Measurements from ENCODE around the gene CDKN1C. TPM values are rescaled to one million over a fixed set of nuclear protein-coding genes. Genes with fewer than 3 reads are reported as not detected.

Gene CDKN1C
- total and polyA plus RNA-seq, 4 donors: 37.3 to 107 (median 58.6) TPM

DNA sequence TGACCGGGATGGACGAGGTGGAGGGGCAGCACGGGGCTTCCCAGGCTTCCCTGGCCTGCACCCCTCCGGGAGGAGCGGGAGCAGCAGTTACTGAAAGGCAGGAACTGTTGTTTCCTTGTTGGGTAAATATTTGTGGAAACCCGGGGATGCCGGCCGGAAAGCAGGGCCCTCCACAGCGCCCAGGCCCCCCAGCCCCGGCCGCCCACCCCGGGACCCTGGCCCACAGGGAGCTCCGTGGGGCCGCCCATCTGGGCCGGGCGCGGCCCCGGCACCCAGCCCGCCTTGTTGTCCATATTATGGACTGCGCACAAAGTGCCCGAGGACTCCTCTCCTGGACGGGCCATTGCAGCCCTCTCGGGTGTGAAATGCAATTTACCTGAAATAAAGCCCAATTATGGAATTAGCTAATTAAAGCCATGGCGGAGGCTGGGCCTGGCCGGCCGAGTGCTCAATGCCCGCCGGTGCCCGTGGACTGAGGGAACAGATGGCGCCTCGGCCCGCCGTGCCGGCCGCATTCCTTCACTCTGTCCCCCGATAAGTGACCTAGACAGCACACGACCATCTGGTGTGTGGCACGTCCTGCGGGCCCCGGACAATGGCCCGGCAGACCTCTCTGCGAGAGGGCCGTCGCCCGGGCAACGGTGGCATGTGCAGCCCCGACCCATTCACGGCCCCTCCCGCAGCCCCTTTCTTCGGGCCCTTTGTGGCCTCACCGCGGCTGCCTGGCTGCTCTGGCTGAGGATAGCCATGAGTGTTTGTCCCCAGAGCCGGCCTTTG, 35.4 kb downstream of the CDKN1C start:
- Histone ChIP-seq H3K27ac (ENCODE audit: low read depth, low read length) (no peak overlapping the region), H3K9me3 (ENCODE audit: control insufficient read depth, insufficient read depth, low read length) (no peaks in the 10 kb centered on the region), H3K4me1 (ENCODE audit: control insufficient read depth, insufficient read depth, low read length) (peaks cover 46% of the 10 kb centered on the region), H3K4me3 (ENCODE audit: low read depth, low read length) (no peak overlapping the region), H3K36me3 (ENCODE audit: control insufficient read depth, insufficient read depth, low read length) (peaks cover 2% of the 10 kb centered on the region), H3K27me3 (ENCODE audit: control insufficient read depth, insufficient read depth, low read length) (peaks cover 4% of the 10 kb centered on the region)
- 27% methylated on average over 52 of the region's 53 CpGs for WGBS (ENCODE audit: insufficient coverage)
- DNase-seq (ENCODE audit: low read depth in 4 of 6, low spot score in 6 of 6): peak in 2 of 6 donors; percentile 57 to 68

DNA sequence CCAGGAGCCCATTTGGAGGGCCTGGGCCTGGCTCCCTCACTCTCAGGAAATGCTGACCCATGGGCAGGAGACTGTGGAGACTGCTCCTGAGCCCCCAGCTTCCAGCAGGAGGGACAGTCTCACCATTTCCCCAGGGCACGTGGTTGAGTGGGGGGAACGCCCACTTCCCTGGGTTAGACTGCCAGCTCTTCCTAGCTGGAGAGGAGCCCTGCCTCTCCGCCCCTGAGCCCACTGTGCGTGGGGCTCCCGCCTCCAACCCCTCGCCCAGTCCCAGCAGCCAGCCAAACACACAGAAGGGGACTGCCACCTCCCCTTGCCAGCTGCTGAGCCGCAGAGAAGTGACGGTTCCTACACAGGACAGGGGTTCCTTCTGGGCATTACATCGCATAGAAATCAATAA, 37.1 kb downstream of the CDKN1C start:
- peaks cover 56% of the 10 kb centered on the region for H3K4me1 ChIP-seq (ENCODE audit: control insufficient read depth, insufficient read depth, low read length)
- peaks cover 2% of the 10 kb centered on the region for H3K36me3 ChIP-seq (ENCODE audit: control insufficient read depth, insufficient read depth, low read length)
- no peak overlapping the region for H3K4me3 ChIP-seq (ENCODE audit: low read depth, low read length)
- H3K27me3 ChIP-seq (ENCODE audit: control insufficient read depth, insufficient read depth, low read length): peaks cover 4% of the 10 kb centered on the region
- H3K27ac ChIP-seq (ENCODE audit: low read depth, low read length): no peak overlapping the region
- WGBS (ENCODE audit: insufficient coverage): 57% methylated on average over 6 of the region's 9 CpGs
- no peak for DNase-seq (ENCODE audit: low read depth in 4 of 6, low spot score in 6 of 6)
- no peaks in the 10 kb centered on the region for H3K9me3 ChIP-seq (ENCODE audit: control insufficient read depth, insufficient read depth, low read length)

- Histone ChIP-seq H3K4me3 (ENCODE audit: low read depth, low read length) (no peak overlapping the region), H3K9me3 (ENCODE audit: control insufficient read depth, insufficient read depth, low read length) (no peaks in the 10 kb centered on the region), H3K27me3 (ENCODE audit: control insufficient read depth, insufficient read depth, low read length) (peaks cover 2% of the 10 kb centered on the region), H3K4me1 (ENCODE audit: control insufficient read depth, insufficient read depth, low read length) (peaks cover 62% of the 10 kb centered on the region), H3K36me3 (ENCODE audit: control insufficient read depth, insufficient read depth, low read length) (peaks cover 2% of the 10 kb centered on the region), H3K27ac (ENCODE audit: low read depth, low read length) (no peak overlapping the region)
- whole genome bisulfite sequencing (ENCODE audit: insufficient coverage): 74% methylated on average over 16 of the region's 21 CpGs
- DNase-seq (ENCODE audit: low read depth in 4 of 6, low spot score in 6 of 6): no peak
These were observed 38.0 kb downstream of the CDKN1C start for GRCh38 chr11:2847561-2847960.

DNA sequence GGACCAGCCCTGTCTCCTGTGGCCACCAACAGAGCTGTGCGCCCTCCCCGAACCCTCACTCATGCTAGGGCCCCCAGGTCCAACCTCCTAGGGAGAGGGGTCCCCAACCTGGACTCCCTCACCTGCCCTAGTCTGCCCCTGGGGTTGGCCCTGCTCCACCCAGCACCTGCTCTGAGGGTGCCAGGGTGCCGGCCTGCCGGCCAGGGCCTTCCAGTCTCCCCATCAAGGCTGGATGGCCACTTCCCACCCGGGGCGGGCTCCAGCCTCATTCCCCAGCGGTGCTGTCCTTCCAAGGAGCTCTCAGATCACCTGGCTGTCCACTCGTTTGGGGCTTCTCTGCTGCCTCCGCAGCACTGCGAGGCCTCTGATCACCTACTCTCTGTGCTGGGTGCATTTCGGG, 39.1 kb downstream of the CDKN1C start:
- H3K4me1 ChIP-seq (ENCODE audit: control insufficient read depth, insufficient read depth, low read length): peaks cover 62% of the 10 kb centered on the region

DNA sequence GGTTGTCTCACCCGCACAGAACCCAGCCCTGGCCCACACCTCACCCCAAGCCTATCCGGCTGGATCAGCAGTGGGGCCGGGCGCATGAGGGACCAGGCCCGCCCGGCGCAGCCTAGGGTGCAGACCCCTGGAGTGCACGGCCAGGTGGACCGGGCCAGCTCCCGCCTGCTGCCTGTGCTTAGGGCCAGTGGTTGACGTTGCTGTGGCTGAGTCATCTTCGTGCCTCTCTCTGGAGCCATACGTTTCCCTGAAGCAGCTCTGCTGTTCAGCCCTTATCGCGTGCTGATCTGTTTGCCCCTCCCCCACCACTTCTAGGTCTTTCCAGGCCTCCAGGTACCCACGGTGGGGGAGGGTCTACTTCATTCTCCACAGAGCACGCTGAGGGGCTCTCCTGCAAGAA, 39.5 kb downstream of the CDKN1C start:
- no peaks in the 10 kb centered on the region for H3K9me3 ChIP-seq (ENCODE audit: control insufficient read depth, insufficient read depth, low read length)

More for the DNA sequence above, 39.1 kb downstream of the CDKN1C start:
- Histone ChIP-seq H3K4me3 (ENCODE audit: low read depth, low read length) (no peak overlapping the region), H3K36me3 (ENCODE audit: control insufficient read depth, insufficient read depth, low read length) (peaks cover 2% of the 10 kb centered on the region), H3K27ac (ENCODE audit: low read depth, low read length) (no peak overlapping the region), H3K9me3 (ENCODE audit: control insufficient read depth, insufficient read depth, low read length) (no peaks in the 10 kb centered on the region), H3K27me3 (ENCODE audit: control insufficient read depth, insufficient read depth, low read length) (peaks cover 2% of the 10 kb centered on the region)
- 95% methylated on average over 11 of the region's 11 CpGs for WGBS (ENCODE audit: insufficient coverage)
- no peak for DNase-seq (ENCODE audit: low read depth in 4 of 6, low spot score in 6 of 6)

DNA sequence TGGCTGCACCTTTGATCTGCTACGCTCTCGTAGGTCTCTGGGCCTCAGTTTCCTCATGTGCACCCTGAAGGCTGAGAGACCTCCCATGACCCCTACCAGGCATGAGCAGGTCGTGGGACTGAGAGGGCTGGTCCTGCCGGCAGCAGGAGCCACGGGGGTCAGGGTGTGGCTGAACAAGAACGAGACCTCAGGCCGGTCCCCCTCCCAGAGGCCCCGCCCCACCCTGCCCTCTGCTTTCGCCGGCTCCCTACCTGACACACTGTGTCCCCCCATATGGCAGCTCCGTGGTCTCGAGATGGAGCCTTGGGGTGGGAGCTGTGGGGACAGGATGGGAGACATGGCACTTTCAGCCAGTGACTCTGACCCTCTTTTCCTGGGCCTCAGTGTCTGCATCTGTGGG, 40.6 kb downstream of the CDKN1C start:
- H3K4me1 ChIP-seq (ENCODE audit: control insufficient read depth, insufficient read depth, low read length): peaks cover 47% of the 10 kb centered on the region
- WGBS (ENCODE audit: insufficient coverage): 72% methylated on average over 9 of the region's 12 CpGs
- no peaks in the 10 kb centered on the region for H3K9me3 ChIP-seq (ENCODE audit: control insufficient read depth, insufficient read depth, low read length)
- no peak overlapping the region for H3K4me3 ChIP-seq (ENCODE audit: low read depth, low read length)
- peaks cover 2% of the 10 kb centered on the region for H3K36me3 ChIP-seq (ENCODE audit: control insufficient read depth, insufficient read depth, low read length)
- peaks cover 2% of the 10 kb centered on the region for H3K27me3 ChIP-seq (ENCODE audit: control insufficient read depth, insufficient read depth, low read length)
- no peak overlapping the region for H3K27ac ChIP-seq (ENCODE audit: low read depth, low read length)
- no peak for DNase-seq (ENCODE audit: low read depth in 4 of 6, low spot score in 6 of 6)

More for the DNA sequence above, 39.5 kb downstream of the CDKN1C start:
- Histone ChIP-seq H3K27me3 (ENCODE audit: control insufficient read depth, insufficient read depth, low read length) (peaks cover 2% of the 10 kb centered on the region), H3K4me3 (ENCODE audit: low read depth, low read length) (no peak overlapping the region), H3K4me1 (ENCODE audit: control insufficient read depth, insufficient read depth, low read length) (peaks cover 57% of the 10 kb centered on the region), H3K27ac (ENCODE audit: low read depth, low read length) (no peak overlapping the region), H3K36me3 (ENCODE audit: control insufficient read depth, insufficient read depth, low read length) (peaks cover 2% of the 10 kb centered on the region)
- 79% methylated on average over 17 of the region's 17 CpGs for WGBS (ENCODE audit: insufficient coverage)
- no peak for DNase-seq (ENCODE audit: low read depth in 4 of 6, low spot score in 6 of 6)

- peaks cover 45% of the 10 kb centered on the region for H3K4me1 ChIP-seq (ENCODE audit: control insufficient read depth, insufficient read depth, low read length)
- WGBS (ENCODE audit: insufficient coverage): 76% methylated on average over 15 of the region's 19 CpGs
- H3K36me3 ChIP-seq (ENCODE audit: control insufficient read depth, insufficient read depth, low read length): peaks cover 2% of the 10 kb centered on the region
These were observed 41.3 kb downstream of the CDKN1C start for GRCh38 chr11:2844116-2844842.

DNA sequence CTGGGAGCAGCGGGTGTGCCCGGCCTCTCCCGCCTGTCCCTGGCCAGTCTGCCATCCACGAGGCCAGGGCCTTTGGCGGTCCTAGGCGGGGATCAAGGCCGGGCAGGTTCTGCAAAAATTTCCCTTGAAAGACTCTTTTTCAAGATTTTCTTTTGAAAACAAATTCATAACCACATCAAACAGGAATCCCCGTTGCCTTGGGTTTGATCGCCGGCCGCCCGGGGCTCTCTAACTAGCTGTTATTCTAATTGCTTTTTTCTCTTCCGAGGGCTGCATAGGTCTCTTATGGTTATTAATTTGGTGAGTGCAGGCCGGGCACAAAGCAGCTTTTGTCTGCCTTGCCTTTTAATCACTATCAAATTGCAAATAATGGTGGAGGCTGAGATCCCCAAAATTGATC, 42.0 kb downstream of the CDKN1C start:
- H3K27me3 ChIP-seq (ENCODE audit: control insufficient read depth, insufficient read depth, low read length): no peaks in the 10 kb centered on the region
- H3K9me3 ChIP-seq (ENCODE audit: control insufficient read depth, insufficient read depth, low read length): no peaks in the 10 kb centered on the region
- peaks cover 44% of the 10 kb centered on the region for H3K4me1 ChIP-seq (ENCODE audit: control insufficient read depth, insufficient read depth, low read length)
- no peak overlapping the region for H3K27ac ChIP-seq (ENCODE audit: low read depth, low read length)
- H3K36me3 ChIP-seq (ENCODE audit: control insufficient read depth, insufficient read depth, low read length): peaks cover 2% of the 10 kb centered on the region
- DNase-seq (ENCODE audit: low read depth in 4 of 6, low spot score in 6 of 6): peak in 1 of 6 donors; percentile 43
- H3K4me3 ChIP-seq (ENCODE audit: low read depth, low read length): no peak overlapping the region
- WGBS (ENCODE audit: insufficient coverage): 83% methylated on average over 6 of the region's 14 CpGs

More at GRCh38 chr11:2844116-2844842, 41.3 kb downstream of the CDKN1C start:
- Histone ChIP-seq H3K27me3 (ENCODE audit: control insufficient read depth, insufficient read depth, low read length) (peaks cover 2% of the 10 kb centered on the region), H3K9me3 (ENCODE audit: control insufficient read depth, insufficient read depth, low read length) (no peaks in the 10 kb centered on the region), H3K4me3 (ENCODE audit: low read depth, low read length) (no peak overlapping the region), H3K27ac (ENCODE audit: low read depth, low read length) (no peak overlapping the region)
- DNase-seq (ENCODE audit: low read depth in 4 of 6, low spot score in 6 of 6): no peak

DNA sequence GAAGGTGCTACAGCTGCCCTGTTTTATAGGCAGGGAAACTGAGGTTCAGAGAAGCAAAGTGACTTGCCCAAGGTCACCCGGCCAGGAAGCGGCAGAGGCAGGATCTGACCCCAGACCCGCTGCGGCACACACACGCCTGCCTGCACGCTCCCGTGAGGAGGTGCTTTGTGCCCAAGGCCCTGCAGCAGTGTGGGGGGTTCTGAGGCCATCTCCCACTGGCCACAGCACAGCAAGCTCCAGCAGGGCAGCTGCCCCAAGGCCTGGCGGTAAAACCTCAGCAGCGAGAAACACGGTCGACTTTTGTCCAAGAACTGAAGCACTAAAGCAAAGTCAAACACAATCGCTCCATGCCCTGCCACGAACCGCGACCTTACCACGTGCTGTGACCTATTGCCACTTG, 42.7 kb downstream of the CDKN1C start:
- H3K4me1 ChIP-seq (ENCODE audit: control insufficient read depth, insufficient read depth, low read length): peaks cover 44% of the 10 kb centered on the region
- no peak overlapping the region for H3K4me3 ChIP-seq (ENCODE audit: low read depth, low read length)
- H3K9me3 ChIP-seq (ENCODE audit: control insufficient read depth, insufficient read depth, low read length): no peaks in the 10 kb centered on the region
- no peak for DNase-seq (ENCODE audit: low read depth in 4 of 6, low spot score in 6 of 6)
- no peaks in the 10 kb centered on the region for H3K27me3 ChIP-seq (ENCODE audit: control insufficient read depth, insufficient read depth, low read length)
- H3K36me3 ChIP-seq (ENCODE audit: control insufficient read depth, insufficient read depth, low read length): no peaks in the 10 kb centered on the region
- H3K27ac ChIP-seq (ENCODE audit: low read depth, low read length): no peak overlapping the region
- WGBS (ENCODE audit: insufficient coverage): 88% methylated on average over 16 of the region's 16 CpGs

Data from spinal cord (tissue), 10 donors.